Activated naive CD4-positive, alpha-beta T cell treated with anti-CD3 and anti-CD28 coated beads, Interleukin-2, amount 50 U/mL, for 24 hours (primary cell): ENCODE results near the gene MACROD2.

Source experiments
- H3K27ac Mint-ChIP-seq: one replicate; pipeline ENCODE4 v1.8.0; 2021; ENCODE audit warnings: mild to moderate bottlenecking, mixed read lengths
- H3K27me3 Mint-ChIP-seq: one replicate; pipeline ENCODE4 v1.8.0; 2021; ENCODE audit warnings: mixed read lengths
- H3K36me3 Mint-ChIP-seq: one replicate; pipeline ENCODE4 v1.8.0; 2021; ENCODE audit warnings: mixed read lengths
- H3K4me1 Mint-ChIP-seq: one replicate; pipeline ENCODE4 v1.8.0; 2021; ENCODE audit warnings: mixed read lengths
- H3K4me3 Mint-ChIP-seq: one replicate; pipeline ENCODE4 v1.8.0; 2021; ENCODE audit warnings: mild to moderate bottlenecking, mixed read lengths
- H3K9me3 Mint-ChIP-seq: one replicate; pipeline ENCODE4 v1.8.0; 2021; ENCODE audit warnings: mixed read lengths

The MACROD2 gene

DNA sequence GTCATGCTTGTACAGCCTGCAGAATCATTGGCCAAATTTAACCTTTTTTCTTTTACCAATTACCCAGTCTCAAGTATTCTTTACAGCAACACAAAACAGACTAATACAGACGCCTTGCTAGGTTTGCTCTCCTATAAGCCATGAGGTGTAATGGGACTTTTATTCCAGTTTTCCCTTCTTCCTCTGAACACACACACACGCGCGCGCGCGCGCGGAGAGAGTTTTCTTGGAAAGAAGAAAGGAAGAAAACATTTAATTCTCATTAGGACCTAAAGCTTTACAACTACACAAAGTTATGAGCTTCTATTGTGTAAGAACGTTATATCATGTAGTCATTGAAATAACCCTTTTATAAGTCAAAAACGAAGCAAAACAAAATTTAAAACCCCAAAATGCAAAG is 1023.6 kb downstream of the MACROD2 start:
- peaks cover 7% of the 10 kb centered on the region for H3K9me3 Mint-ChIP-seq

DNA sequence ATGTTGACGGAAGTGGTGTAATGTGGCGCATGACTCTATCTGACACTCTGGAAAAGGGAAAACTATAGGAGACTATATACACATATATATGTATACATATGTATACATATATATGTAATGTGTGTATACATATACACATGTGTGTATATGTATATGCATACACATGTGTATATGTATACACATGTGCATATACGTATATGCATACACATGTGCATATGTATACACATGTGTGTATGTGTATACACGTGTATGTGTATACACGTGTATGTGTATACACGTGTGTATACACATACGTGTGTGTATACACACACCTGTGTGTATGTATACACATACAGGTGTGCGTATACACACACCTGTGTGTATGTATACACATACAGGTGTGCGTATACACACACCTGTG is 1025.5 kb downstream of the MACROD2 start:
- Mint-ChIP-seq H3K27me3 (no peaks in the 10 kb centered on the region), H3K4me1 (no peaks in the 10 kb centered on the region), H3K27ac (no peak overlapping the region), H3K36me3 (no peaks in the 10 kb centered on the region), H3K9me3 (peaks cover 7% of the 10 kb centered on the region), H3K4me3 (no peak overlapping the region)

More for the DNA sequence above, 1023.6 kb downstream of the MACROD2 start:
- H3K27me3 Mint-ChIP-seq = no peaks in the 10 kb centered on the region
- H3K4me1 Mint-ChIP-seq = no peaks in the 10 kb centered on the region
- no peaks in the 10 kb centered on the region for H3K36me3 Mint-ChIP-seq
- H3K27ac Mint-ChIP-seq = no peak overlapping the region
- no peak overlapping the region for H3K4me3 Mint-ChIP-seq

DNA sequence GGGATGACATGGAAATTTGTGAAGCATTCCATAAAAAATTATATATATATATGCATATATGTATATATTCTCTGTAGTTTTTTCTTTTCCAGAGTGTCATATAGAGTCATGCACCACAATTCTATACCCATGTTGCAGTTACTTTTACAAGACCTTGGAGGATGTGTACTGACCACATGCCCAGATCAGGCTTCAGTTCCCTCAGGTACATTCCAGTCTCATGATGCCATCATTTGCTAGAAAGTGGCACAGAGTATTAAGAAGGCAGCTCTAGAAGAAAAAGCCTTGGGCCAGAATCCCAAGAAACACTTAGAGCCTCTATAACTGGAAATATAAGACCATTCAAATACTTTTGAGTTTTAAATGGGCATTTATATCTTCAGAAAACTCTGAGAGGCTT is 1027.6 kb downstream of the MACROD2 start:
- Mint-ChIP-seq H3K27ac (no peak overlapping the region), H3K9me3 (peaks cover 7% of the 10 kb centered on the region), H3K4me1 (no peaks in the 10 kb centered on the region), H3K27me3 (no peaks in the 10 kb centered on the region), H3K4me3 (no peak overlapping the region), H3K36me3 (no peaks in the 10 kb centered on the region)

DNA sequence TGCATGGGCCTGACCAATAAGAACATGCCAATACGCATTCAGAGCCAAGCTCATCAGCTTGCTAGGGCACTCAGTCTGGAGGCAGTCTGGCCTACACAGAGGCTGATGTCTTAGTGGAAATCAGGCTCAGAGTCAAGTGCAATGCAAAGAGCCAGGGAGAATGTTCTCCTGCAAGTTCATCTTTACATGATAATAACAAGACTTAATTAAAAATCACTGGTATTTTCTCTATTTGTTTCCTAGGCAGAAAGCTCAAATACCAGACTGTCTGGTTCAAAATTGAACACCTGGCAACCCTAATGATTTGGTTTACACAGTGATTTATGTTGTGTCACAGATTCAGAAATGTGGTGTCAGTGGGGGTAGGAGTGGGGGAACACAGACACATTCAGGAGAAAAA is 1031.4 kb downstream of the MACROD2 start:
- no peak overlapping the region for H3K4me3 Mint-ChIP-seq
- no peaks in the 10 kb centered on the region for H3K36me3 Mint-ChIP-seq
- H3K27me3 Mint-ChIP-seq = no peaks in the 10 kb centered on the region
- no peaks in the 10 kb centered on the region for H3K4me1 Mint-ChIP-seq
- H3K27ac Mint-ChIP-seq = no peak overlapping the region
- peaks cover 5% of the 10 kb centered on the region for H3K9me3 Mint-ChIP-seq

DNA sequence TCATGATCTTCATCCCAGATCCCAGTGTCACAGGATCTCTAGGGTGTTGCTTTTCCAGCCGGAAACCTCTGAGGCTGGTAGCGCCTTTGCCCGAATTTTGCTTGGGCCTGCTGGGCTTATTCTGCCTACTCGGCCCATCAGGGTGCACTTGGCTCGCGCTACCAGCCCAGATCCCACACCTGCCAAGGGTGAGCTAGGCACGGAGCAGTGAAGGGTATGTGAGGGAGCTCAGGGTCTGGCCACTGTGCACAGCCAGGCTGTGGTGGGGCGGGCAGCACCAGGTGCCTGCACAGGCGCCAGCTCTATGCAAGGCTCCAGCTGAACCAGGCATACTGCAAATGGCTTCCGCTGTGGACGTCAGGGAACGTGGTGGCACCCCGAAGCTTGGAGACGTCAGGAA is 1035.5 kb downstream of the MACROD2 start:
- H3K9me3 Mint-ChIP-seq = peaks cover 5% of the 10 kb centered on the region
- no peaks in the 10 kb centered on the region for H3K36me3 Mint-ChIP-seq
- H3K4me1 Mint-ChIP-seq = no peaks in the 10 kb centered on the region
- H3K27me3 Mint-ChIP-seq = no peaks in the 10 kb centered on the region
- no peak overlapping the region for H3K4me3 Mint-ChIP-seq
- H3K27ac Mint-ChIP-seq = no peak overlapping the region

DNA sequence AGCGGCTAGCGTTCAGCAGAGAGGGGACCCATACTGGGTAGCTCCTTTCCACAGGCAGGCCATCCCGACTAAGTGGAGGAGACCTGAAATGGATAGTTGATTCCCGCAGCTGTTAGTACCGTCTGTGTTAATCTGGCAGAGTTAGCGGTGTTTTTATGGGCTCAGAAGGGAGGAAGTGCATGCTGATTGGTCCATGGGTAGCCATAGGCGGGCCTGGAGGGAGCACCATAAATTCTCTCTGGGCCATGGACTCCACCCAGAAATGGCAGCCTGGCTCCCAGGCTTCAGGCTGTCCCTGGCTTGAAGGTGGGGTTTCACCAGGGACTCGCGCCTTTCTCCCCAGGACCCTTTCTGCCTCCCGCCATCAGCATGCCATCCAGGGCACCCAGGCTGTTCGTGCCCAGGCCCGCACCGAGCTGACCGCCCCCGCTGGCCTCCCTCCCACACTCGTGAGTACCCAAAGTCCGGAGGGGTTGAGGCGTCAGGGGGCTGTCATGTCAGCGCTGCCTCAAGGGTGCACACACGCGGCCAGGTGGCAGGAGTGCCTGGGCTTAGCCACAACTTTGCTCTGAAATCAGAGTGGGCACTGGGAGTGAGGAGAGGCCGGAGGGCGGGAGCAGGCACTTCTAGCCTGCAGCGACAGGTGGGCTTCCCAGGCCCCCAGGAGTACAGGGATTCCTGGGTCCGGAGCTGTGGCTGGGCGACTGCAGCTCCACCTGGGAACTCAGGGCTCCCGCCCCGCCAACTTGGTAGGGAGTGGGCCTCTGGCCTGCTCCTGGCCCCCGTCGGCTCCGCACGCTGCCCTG is 1036.4 kb downstream of the MACROD2 start:
- Mint-ChIP-seq H3K27me3 (no peaks in the 10 kb centered on the region), H3K4me1 (no peaks in the 10 kb centered on the region), H3K9me3 (peaks cover 5% of the 10 kb centered on the region), H3K36me3 (no peaks in the 10 kb centered on the region), H3K4me3 (no peak overlapping the region), H3K27ac (no peak overlapping the region)

DNA sequence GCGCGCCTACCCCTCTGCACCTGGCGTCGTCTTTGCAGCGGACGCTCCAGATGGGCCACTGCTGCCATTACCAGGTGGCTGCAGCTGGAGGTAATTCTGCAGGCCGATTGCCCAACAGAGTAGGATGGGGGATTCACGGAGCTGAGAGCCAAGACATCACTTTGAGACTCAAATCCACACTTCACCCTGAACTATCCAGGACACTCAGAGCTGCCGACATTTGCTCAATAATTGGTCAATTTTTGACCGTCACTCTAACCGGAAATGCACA is 1037.0 kb downstream of the MACROD2 start:
- no peak overlapping the region for H3K27ac Mint-ChIP-seq
- H3K4me1 Mint-ChIP-seq = no peaks in the 10 kb centered on the region
- H3K9me3 Mint-ChIP-seq = peaks cover 5% of the 10 kb centered on the region
- no peaks in the 10 kb centered on the region for H3K27me3 Mint-ChIP-seq
- H3K4me3 Mint-ChIP-seq = no peak overlapping the region
- no peaks in the 10 kb centered on the region for H3K36me3 Mint-ChIP-seq

DNA sequence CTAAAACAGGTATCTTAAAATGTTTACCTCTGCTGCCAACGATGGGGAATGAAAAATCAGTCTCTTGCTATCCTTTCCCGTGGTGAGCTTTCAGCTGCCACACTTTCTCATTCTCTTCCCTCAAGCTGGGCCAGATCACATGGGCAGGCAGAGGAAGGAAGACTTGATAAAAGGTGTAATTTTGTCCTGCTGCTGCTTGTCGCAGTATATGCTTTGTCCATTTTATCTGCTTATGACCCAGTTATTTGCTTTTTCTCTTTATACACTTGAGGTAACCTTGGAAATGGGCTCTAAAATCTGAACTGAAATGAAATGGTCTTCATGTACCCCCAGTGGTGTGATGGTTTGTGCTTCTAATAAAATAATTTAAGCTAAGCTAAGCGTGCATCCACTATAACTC is 1038.0 kb downstream of the MACROD2 start:
- Mint-ChIP-seq H3K9me3 (peaks cover 5% of the 10 kb centered on the region), H3K4me1 (no peaks in the 10 kb centered on the region), H3K27me3 (no peaks in the 10 kb centered on the region), H3K27ac (no peak overlapping the region), H3K36me3 (no peaks in the 10 kb centered on the region), H3K4me3 (no peak overlapping the region)

DNA sequence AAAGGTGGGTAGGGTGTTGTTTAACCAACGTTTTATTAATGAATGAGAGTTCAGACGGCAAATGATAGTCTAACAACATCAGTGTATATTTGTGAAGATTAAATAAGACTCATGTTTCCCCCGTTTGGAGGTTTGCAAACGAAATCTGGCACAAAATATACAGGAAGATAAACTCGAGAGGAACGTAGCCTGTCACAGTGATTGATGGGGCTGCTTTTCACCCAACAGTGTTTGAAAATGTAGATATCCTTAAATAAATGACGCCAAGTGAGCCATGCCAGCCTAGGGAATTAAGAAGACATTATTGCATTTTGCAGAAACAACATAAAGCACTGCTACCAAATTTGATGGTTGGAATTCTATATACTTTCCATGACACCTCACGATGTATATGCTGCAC is 1038.6 kb downstream of the MACROD2 start:
- H3K4me3 Mint-ChIP-seq = no peak overlapping the region
- no peaks in the 10 kb centered on the region for H3K36me3 Mint-ChIP-seq
- no peaks in the 10 kb centered on the region for H3K9me3 Mint-ChIP-seq
- H3K27me3 Mint-ChIP-seq = no peaks in the 10 kb centered on the region
- no peaks in the 10 kb centered on the region for H3K4me1 Mint-ChIP-seq
- H3K27ac Mint-ChIP-seq = no peak overlapping the region

DNA sequence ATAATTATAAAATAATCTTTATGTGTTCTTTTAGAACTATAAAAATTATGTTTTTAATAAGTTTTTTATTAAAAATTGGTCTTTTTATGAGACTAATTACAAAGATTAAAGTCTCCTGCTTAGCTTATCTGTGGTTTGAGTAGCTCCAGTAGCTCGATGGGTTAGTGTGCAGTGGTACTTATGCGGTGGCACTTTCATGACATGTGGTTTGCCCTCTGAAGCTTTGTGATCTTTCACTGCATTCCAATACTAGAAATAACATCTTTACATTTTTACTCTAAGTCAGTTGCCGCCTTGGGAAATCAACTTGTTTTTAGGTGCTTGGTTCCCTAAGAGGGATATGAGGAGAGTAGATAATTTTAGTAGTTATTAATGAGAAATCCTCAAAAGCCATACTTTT is 1041.6 kb downstream of the MACROD2 start:
- Mint-ChIP-seq H3K27ac (no peak overlapping the region), H3K4me3 (no peak overlapping the region), H3K27me3 (no peaks in the 10 kb centered on the region), H3K4me1 (no peaks in the 10 kb centered on the region), H3K9me3 (no peaks in the 10 kb centered on the region), H3K36me3 (no peaks in the 10 kb centered on the region)

DNA sequence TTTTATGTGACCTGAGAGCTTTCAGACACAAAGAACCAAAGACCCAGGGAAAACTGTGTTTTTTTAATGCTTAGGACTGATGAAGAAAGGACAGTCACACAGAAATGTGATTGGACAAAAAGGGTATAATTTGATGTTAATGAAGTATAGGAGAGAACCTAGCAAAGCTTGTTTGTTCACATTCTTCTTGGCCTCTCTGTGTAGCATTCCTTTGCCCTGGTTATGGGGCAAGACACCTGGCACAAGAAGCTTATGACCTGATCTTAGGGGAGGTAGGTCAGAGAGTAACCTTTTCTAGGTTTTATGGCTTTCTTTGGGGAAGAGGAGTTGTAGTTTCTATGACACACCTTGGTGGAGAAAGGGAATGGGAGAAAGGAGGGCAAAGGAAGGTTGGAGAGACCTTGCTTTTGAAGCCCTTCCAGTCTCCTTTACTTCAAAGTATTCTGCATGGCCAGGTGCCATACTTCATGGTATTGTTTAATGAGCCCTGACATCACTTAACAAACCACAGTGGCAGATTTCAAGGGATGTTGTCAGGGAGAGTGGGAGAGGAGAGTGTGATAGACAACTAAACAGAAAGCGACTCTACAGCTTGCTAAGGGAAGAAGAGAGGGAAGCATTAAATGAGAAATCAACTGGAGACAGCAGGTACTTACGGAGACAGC is 1043.9 kb downstream of the MACROD2 start:
- peaks cover 5% of the 10 kb centered on the region for H3K9me3 Mint-ChIP-seq
- no peak overlapping the region for H3K27ac Mint-ChIP-seq
- H3K27me3 Mint-ChIP-seq = no peaks in the 10 kb centered on the region
- H3K36me3 Mint-ChIP-seq = no peaks in the 10 kb centered on the region
- H3K4me3 Mint-ChIP-seq = no peak overlapping the region
- H3K4me1 Mint-ChIP-seq = no peaks in the 10 kb centered on the region

DNA sequence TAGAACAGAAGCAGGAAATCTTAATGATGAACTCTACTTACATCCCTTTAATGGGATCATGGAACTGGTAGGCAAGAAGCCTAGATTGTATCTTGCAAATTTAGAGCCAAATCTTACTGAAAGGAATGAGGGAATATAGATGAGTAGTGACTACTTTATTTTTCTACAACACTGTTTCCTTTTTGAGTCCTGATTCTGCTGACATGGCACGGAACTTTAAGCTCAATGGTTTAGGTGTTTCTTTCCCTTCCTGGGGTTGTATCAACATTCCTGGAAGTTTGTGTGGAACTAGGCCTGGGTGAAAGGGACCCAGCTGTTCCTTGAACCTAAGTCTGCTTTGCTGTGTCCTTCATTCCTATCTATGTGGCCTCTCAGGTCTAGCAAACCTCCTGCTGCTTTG is 1047.4 kb downstream of the MACROD2 start:
- H3K4me3 Mint-ChIP-seq = no peak overlapping the region

DNA sequence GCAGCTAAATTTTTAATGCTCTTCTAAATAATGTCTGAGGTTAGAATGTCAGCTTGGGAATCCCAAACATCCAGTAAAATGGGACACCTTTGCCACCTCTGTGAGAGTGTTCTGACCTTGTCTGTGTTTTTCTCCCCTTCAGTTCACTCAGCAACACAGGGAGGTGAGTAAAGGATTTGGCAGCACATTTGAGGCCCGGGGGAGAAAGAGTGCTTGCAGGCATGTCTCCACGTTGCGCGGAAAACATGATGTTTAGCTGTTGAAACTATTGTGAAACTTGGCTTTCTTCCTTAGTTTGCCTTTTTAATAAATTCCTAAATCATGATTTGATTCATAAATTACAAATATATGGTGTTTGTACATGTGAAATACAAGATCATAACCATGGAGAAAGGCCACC is 1049.9 kb downstream of the MACROD2 start:
- H3K4me1 Mint-ChIP-seq = no peaks in the 10 kb centered on the region

More for the DNA sequence above, 1047.4 kb downstream of the MACROD2 start:
- H3K4me1 Mint-ChIP-seq = no peaks in the 10 kb centered on the region
- H3K9me3 Mint-ChIP-seq = peaks cover 5% of the 10 kb centered on the region
- H3K27ac Mint-ChIP-seq = no peak overlapping the region
- H3K27me3 Mint-ChIP-seq = no peaks in the 10 kb centered on the region
- no peaks in the 10 kb centered on the region for H3K36me3 Mint-ChIP-seq

DNA sequence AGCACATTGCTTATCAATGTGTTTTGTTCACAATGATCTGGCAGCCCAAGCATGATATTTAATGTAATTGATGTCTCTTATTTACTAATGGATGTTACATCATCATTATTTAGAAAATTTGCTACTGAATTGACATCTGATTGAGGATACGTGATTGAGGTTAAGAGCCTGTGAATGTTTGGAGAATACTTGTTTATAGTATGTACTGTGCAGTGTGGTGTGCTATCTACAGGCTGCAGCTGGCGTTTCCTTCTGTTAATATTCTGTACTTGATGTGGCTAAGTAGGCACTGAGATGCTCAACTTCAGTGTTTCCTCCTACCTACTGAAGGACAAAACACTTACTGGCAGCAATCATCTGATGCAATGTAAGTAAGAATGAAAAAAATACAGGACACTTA is 1051.7 kb downstream of the MACROD2 start:
- Mint-ChIP-seq H3K27me3 (no peaks in the 10 kb centered on the region), H3K27ac (no peak overlapping the region), H3K9me3 (peaks cover 6% of the 10 kb centered on the region), H3K4me1 (no peaks in the 10 kb centered on the region), H3K36me3 (no peaks in the 10 kb centered on the region), H3K4me3 (no peak overlapping the region)

More for the DNA sequence above, 1049.9 kb downstream of the MACROD2 start:
- H3K27me3 Mint-ChIP-seq = no peaks in the 10 kb centered on the region
- H3K27ac Mint-ChIP-seq = no peak overlapping the region
- no peaks in the 10 kb centered on the region for H3K36me3 Mint-ChIP-seq
- no peak overlapping the region for H3K4me3 Mint-ChIP-seq
- peaks cover 5% of the 10 kb centered on the region for H3K9me3 Mint-ChIP-seq

DNA sequence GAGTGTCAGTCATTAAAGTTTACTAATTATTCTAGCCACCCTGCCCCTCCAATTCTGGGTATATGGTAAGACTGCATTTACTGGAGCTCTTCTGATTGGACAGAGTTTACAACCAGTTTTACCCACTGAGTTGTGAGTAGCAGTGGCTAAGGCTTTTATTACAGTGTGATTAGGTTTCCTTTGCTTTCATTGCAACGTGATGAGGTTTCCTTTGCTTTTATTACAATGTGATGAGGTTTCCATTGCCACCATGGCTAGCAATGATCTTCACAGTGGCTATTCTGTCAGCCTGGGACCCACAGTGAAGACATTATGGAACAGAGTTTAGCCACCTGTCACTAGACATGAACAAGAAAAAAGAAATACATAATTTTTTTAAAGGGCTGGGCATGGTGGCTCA is 1052.3 kb downstream of the MACROD2 start:
- Mint-ChIP-seq H3K27ac (no peak overlapping the region), H3K9me3 (peaks cover 12% of the 10 kb centered on the region), H3K36me3 (no peaks in the 10 kb centered on the region), H3K4me3 (no peak overlapping the region), H3K27me3 (no peaks in the 10 kb centered on the region), H3K4me1 (no peaks in the 10 kb centered on the region)

DNA sequence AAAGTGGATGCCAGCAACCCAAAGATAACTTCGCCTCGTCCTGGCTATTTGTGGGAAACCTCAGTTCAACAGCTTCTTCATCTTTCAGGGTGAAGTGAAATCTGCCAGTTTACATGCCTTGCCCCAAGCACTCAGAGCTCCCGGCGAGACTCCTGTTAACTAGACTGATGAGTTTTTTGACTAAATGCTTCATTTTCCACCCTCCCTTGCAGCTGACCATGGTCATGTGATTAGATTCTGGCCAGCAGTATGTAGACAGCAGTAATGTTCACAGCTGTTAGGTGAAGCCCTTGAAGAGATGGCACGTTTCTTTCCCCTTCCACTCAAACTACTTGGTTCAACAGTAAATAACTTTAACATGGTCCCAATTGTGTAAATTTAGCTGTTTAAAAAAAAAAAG is 1060.9 kb downstream of the MACROD2 start:
- no peak overlapping the region for H3K4me3 Mint-ChIP-seq
- H3K9me3 Mint-ChIP-seq = peaks cover 15% of the 10 kb centered on the region
- H3K27me3 Mint-ChIP-seq = no peaks in the 10 kb centered on the region
- no peaks in the 10 kb centered on the region for H3K36me3 Mint-ChIP-seq
- no peaks in the 10 kb centered on the region for H3K4me1 Mint-ChIP-seq
- no peak overlapping the region for H3K27ac Mint-ChIP-seq

DNA sequence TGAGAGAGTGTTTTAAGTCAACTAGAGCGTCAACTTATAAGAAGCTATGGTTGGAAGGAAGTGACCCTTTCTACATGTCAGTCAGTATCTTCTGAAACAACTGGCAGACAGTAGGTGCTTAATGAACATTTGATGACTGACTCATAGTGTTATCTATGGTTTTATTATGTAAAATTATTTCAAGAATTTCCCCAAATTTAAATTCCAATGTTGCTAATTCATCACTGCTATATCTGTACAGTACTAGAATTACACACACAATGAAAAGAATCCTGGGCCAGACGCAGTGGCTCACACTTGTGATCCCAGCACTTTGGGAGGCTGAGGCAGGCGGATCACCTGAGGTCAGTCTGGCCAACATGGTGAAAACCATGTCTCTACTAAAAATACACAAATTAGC is 1063.5 kb downstream of the MACROD2 start:
- Mint-ChIP-seq H3K4me3 (no peak overlapping the region), H3K27me3 (no peaks in the 10 kb centered on the region), H3K9me3 (peaks cover 1% of the 10 kb centered on the region), H3K4me1 (no peaks in the 10 kb centered on the region), H3K27ac (no peak overlapping the region), H3K36me3 (no peaks in the 10 kb centered on the region)
